NCI-H748 (cell line): ENCODE data around the gene NKX1-2.
"Not testable (repeated sequence)": the region's sequence is repeated elsewhere in the genome, so short reads cannot be mapped to it uniquely, and the experiment has no call there.

Source experiments
- DNase-seq: peaks from one replicate; lab custom pipeline; 2025; ENCODE audit not compliant: unreplicated experiment; lab: John Stamatoyannopoulos, UW

Gene NKX1-2

GRCh38 chr10:124453960-124454610 lies 4.2 kb upstream of the NKX1-2 start:
- DNase-seq, result no peak

GRCh38 chr10:124451276-124451675 lies 1.4 kb upstream of the NKX1-2 start:
- no peak for DNase-seq

- peak; percentile 6 for DNase-seq
Measured at GRCh38 chr10:124450783-124451057, 885 bp upstream of the NKX1-2 start.

GRCh38 chr10:124449170-124450011 lies 444 bp downstream of the NKX1-2 start:
- DNase-seq, result peak; percentile 31

GRCh38 chr10:124448696-124449169 lies 1.1 kb downstream of the NKX1-2 start:
- no peak for DNase-seq

- peak; percentile 48 for DNase-seq
Measured at GRCh38 chr10:124447751-124448466, 1.9 kb downstream of the NKX1-2 start.

- DNase-seq, result no peak
Measured at GRCh38 chr10:124446830-124447750, 2.7 kb downstream of the NKX1-2 start.

GRCh38 chr10:124441694-124442093 lies 8.1 kb downstream of the NKX1-2 start:
- not testable (repeated sequence) for DNase-seq

GRCh38 chr10:124436191-124436638 lies 13.6 kb downstream of the NKX1-2 start:
- DNase-seq, result no peak

GRCh38 chr10:124435683-124436082 lies 14.2 kb downstream of the NKX1-2 start:
- DNase-seq, result not testable (repeated sequence)

GRCh38 chr10:124433461-124433860 lies 16.4 kb downstream of the NKX1-2 start:
- no peak for DNase-seq

GRCh38 chr10:124430077-124430476 lies 19.8 kb downstream of the NKX1-2 start:
- no peak for DNase-seq

- DNase-seq, result no peak
Measured at GRCh38 chr10:124429576-124429975, 20.3 kb downstream of the NKX1-2 start.

- no peak for DNase-seq
Measured at GRCh38 chr10:124428207-124428777, 21.5 kb downstream of the NKX1-2 start.

GRCh38 chr10:124425227-124425962 lies 24.4 kb downstream of the NKX1-2 start:
- DNase-seq, result no peak

GRCh38 chr10:124423813-124424212 lies 26.0 kb downstream of the NKX1-2 start:
- no peak for DNase-seq

GRCh38 chr10:124422742-124423141 lies 27.1 kb downstream of the NKX1-2 start:
- DNase-seq, result no peak

GRCh38 chr10:124420254-124420653 lies 29.6 kb downstream of the NKX1-2 start:
- DNase-seq, result no peak

- DNase-seq, result no peak
Measured at GRCh38 chr10:124419635-124420034, 30.2 kb downstream of the NKX1-2 start.
